Stimulated activated CD8-positive, alpha-beta memory T cell treated with anti-CD3 and anti-CD28 coated beads, Interleukin-4, amount 100 ng/mL, for 1 hour (primary cell): ENCODE results near the gene UGT2B17.
"Not testable (repeated sequence)": the region's sequence is repeated elsewhere in the genome, so short reads cannot be mapped to it uniquely, and the experiment has no call there.

ENCODE experiments used
- DNase-seq, 2 donors: peaks; one replicate each; pipeline ENCODE4 v3.0.0-alpha.2; 2020; ENCODE audit warnings: low read depth in 2 of 2, low spot score in 1 of 2

Gene UGT2B17

DNA sequence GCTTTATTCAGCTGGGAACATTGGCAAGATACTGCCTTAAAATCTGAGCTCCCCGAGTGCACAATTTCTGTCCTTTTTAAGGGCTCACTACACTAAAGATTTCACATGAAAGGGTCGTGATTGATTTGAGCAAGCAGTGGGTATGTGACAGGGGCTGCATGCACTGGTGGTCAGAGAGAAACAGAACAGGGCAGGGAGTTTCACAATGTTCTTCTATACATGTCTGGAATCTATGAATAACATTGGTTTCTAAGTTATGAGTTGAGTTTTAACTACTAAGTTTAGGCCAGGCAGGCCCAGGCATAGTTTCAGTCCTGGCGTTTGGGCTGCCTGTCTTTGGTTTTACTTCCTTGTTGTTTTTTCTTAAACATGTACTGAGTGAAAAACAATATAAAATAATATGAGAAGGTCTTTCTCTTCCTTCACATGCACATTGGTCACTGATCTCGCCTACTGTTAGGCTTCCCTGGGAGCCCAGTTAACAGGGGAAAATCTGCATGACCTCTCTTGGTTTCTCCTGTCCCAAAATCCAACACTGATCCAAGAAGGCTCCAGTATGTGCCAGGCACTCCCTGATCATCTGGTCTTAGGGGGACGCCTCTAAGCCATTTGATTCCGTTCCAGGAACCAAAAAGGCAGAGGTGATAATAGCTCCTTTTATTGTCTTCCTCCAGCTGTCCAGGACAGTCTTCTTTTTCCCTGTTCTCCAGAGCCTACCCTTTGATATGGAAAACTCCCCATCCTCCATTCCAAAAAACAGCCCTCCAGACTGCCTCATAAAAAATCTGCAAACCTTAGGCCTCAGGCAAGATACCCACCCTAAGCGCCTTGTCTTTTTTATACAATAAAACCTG is at the start of gene UGT2B17:
UGT2B17 (minus strand) TSS at position 51 of the 854 bp plus-strand sequence. CDS start 7,838 bp downstream, outside the sequence.
- DNase-seq: no peak

- not testable (repeated sequence) for DNase-seq
Measured at GRCh38 chr4:68622731-68623130, 46.6 kb upstream of the UGT2B17 start.

DNA sequence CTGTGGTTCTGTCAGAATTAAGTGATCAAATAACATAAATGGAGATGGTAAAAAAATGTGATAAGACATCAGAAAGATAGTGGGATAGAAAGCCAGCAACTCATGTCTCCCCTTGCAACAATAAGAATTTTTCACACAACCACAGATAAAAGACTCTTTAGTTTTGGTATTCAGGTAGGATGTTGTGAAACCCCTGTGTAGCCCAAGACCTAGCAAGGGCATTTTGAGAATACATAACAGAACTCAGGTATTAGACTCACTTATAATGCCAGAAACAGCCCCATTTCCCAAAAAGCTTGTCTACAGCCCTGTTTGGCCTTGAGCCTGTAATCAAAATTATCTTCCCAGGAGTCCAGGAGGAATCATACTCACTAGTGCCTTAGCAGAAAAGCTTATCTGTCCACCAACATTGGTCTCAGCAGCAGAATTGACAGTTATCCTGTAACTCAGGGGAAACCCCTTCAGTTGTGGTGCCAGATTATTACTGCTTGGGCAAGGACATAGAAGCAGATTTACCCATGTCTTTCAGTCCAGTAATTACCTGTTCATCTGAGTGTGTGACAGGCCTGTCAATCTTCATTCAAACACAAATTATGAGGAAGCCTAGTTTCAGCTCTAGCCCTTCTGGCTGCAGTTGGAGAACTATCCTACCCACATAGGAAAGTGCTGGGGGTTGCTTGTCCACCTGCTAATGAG is 41.0 kb upstream of the UGT2B17 start:
- no peak for DNase-seq

GRCh38 chr4:68615699-68616422 is 39.7 kb upstream of the UGT2B17 start:
- no peak for DNase-seq

DNA sequence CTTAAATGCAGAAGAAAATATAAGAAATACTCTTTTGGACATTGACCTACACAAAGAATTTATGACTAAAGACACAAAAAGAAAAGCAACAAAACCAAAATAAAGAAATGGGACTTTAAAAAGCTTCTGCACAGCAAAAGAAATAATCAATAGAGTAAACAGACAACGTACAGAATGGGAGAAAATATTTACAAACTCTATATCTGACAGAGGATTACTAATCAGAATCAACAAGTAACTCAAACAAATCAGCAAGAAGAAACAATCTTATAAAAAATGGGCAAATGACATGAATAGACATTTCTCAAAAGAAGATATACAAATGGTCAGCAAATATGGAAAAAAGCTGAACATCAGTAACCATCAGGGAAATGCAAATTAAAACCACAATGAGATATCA is 37.6 kb upstream of the UGT2B17 start:
- no peak for DNase-seq

GRCh38 chr4:68606240-68606639 is 30.1 kb upstream of the UGT2B17 start:
- no peak for DNase-seq

- DNase-seq: no peak
Measured at GRCh38 chr4:68599150-68599549, 23.0 kb upstream of the UGT2B17 start.

DNA sequence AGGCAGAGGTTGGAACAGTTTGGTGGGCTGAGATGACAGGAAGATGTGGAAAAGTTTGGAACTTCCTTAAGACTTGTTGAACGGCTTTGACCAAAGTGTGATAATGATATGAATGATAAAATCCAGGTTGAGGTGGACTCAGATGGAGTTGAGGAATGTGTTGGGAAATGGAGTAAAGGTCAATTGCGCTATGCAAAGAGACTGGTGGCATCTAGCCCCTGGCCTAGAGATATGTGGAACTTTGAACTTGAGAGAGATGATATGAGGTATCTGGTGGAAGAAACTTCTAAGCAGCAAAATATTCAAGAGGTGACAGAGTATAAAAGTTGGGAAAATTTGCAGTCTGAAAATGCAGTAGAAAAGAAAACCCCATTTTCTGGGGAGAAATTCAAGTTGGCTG is 21.4 kb upstream of the UGT2B17 start:
- no peak for DNase-seq

DNA sequence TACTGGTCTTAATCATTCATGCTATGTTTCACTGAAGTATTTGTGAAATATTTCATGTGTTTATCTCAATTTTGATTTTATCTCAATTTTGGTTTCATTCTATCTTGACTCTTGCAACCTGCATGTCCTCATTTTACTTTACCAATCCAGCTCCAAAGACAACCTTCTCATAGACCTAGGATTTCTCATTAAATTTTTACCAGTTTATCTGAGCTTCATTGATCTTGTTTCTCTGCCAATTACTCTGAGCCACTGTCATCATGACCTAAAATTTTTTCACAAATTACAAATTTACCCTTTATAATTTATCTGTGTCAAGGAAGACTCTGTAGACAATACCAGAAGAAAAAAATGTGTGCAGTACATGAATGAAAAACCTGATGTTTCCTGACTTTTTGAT is 18.6 kb upstream of the UGT2B17 start:
- no peak for DNase-seq

DNA sequence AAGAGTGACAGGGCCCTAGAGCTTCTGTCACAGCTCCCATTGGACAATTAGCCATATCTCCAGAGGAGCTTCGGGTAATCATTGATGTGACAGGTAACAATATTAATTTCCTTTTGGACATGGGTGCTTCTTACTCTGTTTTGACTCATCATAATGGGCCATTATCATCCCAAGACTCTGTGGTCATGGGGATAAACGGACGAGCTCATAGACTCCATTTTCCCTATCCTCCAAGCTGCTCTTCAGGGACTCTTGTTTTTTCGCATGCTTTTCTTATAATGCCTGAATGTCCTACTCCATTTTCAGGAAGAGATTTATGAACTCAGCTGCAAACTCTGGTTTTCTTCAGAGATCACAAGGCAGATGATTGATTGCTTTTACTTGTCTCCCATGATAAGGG is 17.0 kb upstream of the UGT2B17 start:
- DNase-seq: no peak

- DNase-seq: no peak
Measured at GRCh38 chr4:68592673-68593072, 16.6 kb upstream of the UGT2B17 start.

- no peak for DNase-seq
Measured at GRCh38 chr4:68591204-68591603, 15.1 kb upstream of the UGT2B17 start.

DNA sequence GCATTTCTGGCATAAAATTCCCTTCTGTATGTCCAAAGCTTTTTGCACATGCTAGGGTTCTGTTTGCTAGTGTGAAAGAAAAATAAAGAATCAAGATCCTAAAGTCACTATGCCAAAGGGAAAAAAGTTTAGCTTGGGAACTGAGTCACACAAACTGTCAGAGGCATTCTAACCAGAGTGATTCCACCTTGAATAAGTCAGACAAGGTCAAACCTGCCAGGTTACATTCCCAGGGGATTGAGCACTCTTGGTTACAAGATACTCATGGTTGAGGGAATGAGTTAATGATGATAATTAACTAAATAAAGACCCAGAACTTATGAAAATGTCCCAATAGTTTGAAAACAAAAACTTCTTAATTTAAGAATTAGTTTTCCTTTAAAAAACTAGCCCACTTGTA is 13.7 kb upstream of the UGT2B17 start:
- DNase-seq: no peak

DNA sequence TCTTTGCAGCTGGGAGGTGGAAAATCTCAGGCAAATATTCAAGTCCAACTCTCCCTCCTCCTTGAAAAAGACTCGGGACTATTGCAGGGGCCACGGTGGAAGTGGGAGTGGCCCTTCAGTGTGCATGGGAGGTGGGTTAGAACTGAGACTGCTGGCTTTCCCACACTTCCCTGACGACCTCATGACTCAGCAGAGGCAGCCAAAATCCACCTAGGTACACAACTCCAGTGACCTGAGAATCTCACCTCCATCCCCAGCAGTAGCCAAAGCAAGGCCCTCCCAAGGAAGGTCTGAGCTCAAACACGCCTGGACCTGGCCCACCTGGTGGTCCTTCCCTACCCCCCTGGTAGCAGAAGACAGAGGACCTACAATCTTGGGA is 6.2 kb upstream of the UGT2B17 start:
- no peak for DNase-seq

DNA sequence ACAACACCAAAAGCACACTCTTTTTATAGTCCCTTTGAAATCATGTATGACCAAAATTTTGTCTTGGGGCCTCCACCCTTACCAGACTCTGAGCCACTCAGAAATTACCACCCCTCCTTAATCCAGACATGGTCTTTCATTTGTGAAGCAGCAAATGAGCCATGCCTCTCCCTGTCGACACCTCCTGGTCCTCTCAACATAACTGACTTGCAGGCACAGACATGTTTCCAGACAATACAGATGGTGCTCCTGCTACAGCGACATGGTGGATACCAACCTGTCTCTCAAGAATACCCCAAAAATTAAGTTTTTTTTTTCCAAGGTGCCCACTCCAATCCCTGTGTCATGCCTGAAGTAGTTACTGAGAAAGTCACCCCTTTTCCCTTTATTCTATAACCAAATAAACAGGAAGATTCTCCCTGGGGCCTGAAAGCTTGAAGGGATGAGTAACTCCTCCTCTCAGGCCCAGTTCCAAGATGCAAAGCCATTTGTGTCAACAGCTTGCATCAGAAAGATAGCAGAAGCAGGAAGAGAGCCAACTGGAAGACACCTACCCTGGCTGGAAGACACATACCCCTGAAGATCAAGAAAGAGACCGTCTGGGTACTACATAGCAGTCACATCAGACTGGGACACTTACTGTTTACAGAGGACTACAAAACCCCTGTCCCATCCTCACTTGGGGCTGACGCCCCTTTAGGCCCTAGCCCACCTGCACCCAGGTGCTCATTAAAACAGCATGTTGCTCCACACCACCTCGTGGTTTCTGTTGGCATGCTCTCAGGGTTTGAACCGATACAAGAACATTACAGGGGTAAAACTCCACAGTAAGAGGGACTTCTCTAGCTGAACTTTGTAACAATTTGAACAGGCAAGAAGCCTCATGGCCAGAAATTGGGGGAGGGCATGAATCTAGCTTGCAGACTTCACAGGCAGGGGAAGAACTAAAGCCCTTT is 5.5 kb upstream of the UGT2B17 start:
- DNase-seq: no peak

- no peak for DNase-seq
Measured at GRCh38 chr4:68577590-68577989, 1.5 kb upstream of the UGT2B17 start.

GRCh38 chr4:68575636-68576035 is 486 bp downstream of the UGT2B17 start:
- DNase-seq: not testable (repeated sequence)

- DNase-seq: no peak
Measured at GRCh38 chr4:68575081-68575480, 1.0 kb downstream of the UGT2B17 start.

GRCh38 chr4:68572653-68573170 is 3.4 kb downstream of the UGT2B17 start:
- DNase-seq: no peak

- no peak for DNase-seq
Measured at GRCh38 chr4:68570122-68570507, 6.0 kb downstream of the UGT2B17 start.
